ENCODE measurements around the gene KLHL21. TPM values are rescaled to one million over a fixed set of nuclear protein-coding genes. Genes with fewer than 3 reads are reported as not detected.
A peak's percentile ranks its signal among the peaks of the same experiment; 100 is the strongest.

The KLHL21 gene
- total RNA-seq, 1 donor from 2014 or later: 147 TPM

- peaks cover 2 to 6% of the 10 kb centered on the region in 2 donors for H3K36me3 ChIP-seq
- no peaks in the 10 kb centered on the region for H3K9me3 ChIP-seq
- no peak for TF ChIP-seq CTCF (IDR thresholded peaks at IDR 0.05)
- intact Hi-C loops (cut with DNase I): loop anchor here (1.0 to 10.0 kb wide), 9 partner anchors 24 to 160 kb away; partner anchors contain the start of genes ACOT7, DNAJC11, PLEKHG5 and ZBTB48
- peak in 1 of 2 donors; percentile 80 for DNase-seq (ENCODE audit: low spot score in 2 of 2)
- peaks cover 9 to 20% of the 10 kb centered on the region in 2 donors for H3K4me1 ChIP-seq
- peak within 1 kb of the TSS; percentile 65 to 98 for H3K4me3 ChIP-seq
- no peaks in the 10 kb centered on the region for H3K27me3 ChIP-seq
- peak within 1 kb of the TSS; percentile 66 to 70 for H3K27ac ChIP-seq
Measured at GRCh38 chr1:6554907-6555778, 47.5 kb downstream of the KLHL21 start, which contains the start of gene TAS1R1. Gene TAS1R1, plus strand, starts transcription at chr1:6555307. Its CDS starts 67 bp downstream, at chr1:6555374.

GRCh38 chr1:6554031-6554906, 48.4 kb downstream of the KLHL21 start, which contains the start of gene NOL9:
Gene NOL9, minus strand, starts transcription at chr1:6554513. Its CDS starts 11 bp downstream, at chr1:6554502.
- Histone ChIP-seq H3K36me3 (peaks cover 11 to 15% of the 10 kb centered on the region in 2 donors), H3K27ac (peak within 1 kb of the TSS; percentile 66 to 70), H3K27me3 (no peaks in the 10 kb centered on the region), H3K9me3 (no peaks in the 10 kb centered on the region), H3K4me1 (peaks cover 9 to 20% of the 10 kb centered on the region in 2 donors), H3K4me3 (peak within 1 kb of the TSS; percentile 65 to 98)
- TF ChIP-seq CTCF (IDR thresholded peaks at IDR 0.05): peak; percentile 96 to 97 (median 97)
- peak; percentile 73 to 96 for DNase-seq (ENCODE audit: low spot score in 2 of 2)
- intact Hi-C loops (cut with DNase I): loop anchor here (1.0 to 10.0 kb wide), 9 partner anchors 25 to 159 kb away; partner anchors contain the start of genes ACOT7, DNAJC11, PLEKHG5 and ZBTB48

- no peak overlapping the region for H3K27ac ChIP-seq
- no peaks in the 10 kb centered on the region for H3K4me1 ChIP-seq
- no peaks in the 10 kb centered on the region for H3K27me3 ChIP-seq
- no peak for TF ChIP-seq CTCF (IDR thresholded peaks at IDR 0.05)
- H3K36me3 ChIP-seq: peaks cover 58 to 68% of the 10 kb centered on the region in 2 donors
- H3K4me3 ChIP-seq: no peak overlapping the region
- DNase-seq (ENCODE audit: low spot score in 2 of 2): no peak
- intact Hi-C loops (cut with DNase I): no loop called here
- H3K9me3 ChIP-seq: no peaks in the 10 kb centered on the region
Measured at GRCh38 chr1:6547301-6547700, 55.4 kb downstream of the KLHL21 start.

GRCh38 chr1:6546326-6546725, 56.3 kb downstream of the KLHL21 start:
- no peak for TF ChIP-seq CTCF (IDR thresholded peaks at IDR 0.05)
- H3K27me3 ChIP-seq: no peaks in the 10 kb centered on the region
- no peak for DNase-seq (ENCODE audit: low spot score in 2 of 2)
- H3K27ac ChIP-seq: no peak overlapping the region
- no peaks in the 10 kb centered on the region for H3K4me1 ChIP-seq
- no peak overlapping the region for H3K4me3 ChIP-seq
- H3K36me3 ChIP-seq: peaks cover 58 to 75% of the 10 kb centered on the region in 2 donors
- intact Hi-C loops (cut with DNase I): no loop called here
- no peaks in the 10 kb centered on the region for H3K9me3 ChIP-seq

Data from ascending aorta (tissue), 2 donors.